Karpas-422 (cell line): ENCODE data around the gene PLXNC1. TPM values are rescaled to one million over a fixed set of nuclear protein-coding genes. Genes with fewer than 3 reads are reported as not detected.

Source experiments
- DNase-seq: peaks from one replicate; pipeline ENCODE4 v3.0.0-alpha.2; 2015
- H2AFZ ChIP-seq: fragments of 200-600 bp; sonication (generic); 2 replicates; pipeline ENCODE4 v1.6.1; 2014; ENCODE audit warnings: antibody characterized with exemption, low read length, mixed read lengths
- H3K27ac ChIP-seq: fragments of 200-600 bp; sonication (generic); 2 replicates; pipeline ENCODE4 v1.5.1; 2014; ENCODE audit warnings: mild to moderate bottlenecking, low read length, moderate library complexity
- H3K27me3 ChIP-seq: fragments of 200-600 bp; sonication (generic); 2 replicates; pipeline ENCODE4 v1.6.1; 2014; ENCODE audit warnings: low read length, mixed read lengths
- H3K36me3 ChIP-seq: fragments of 200-600 bp; sonication (generic); 2 replicates; pipeline ENCODE4 v1.6.1; 2014; ENCODE audit warnings: low read length, mixed read lengths; ENCODE audit not compliant: insufficient read depth
- H3K4me1 ChIP-seq: fragments of 200-600 bp; sonication (generic); 2 replicates; pipeline ENCODE4 v1.6.1; 2014; ENCODE audit warnings: mild to moderate bottlenecking, low read length, mixed read lengths
- H3K4me2 ChIP-seq: fragments of 200-600 bp; sonication (generic); 2 replicates; pipeline ENCODE4 v1.6.1; 2014; ENCODE audit warnings: low read length, low read depth, mild to moderate bottlenecking; ENCODE audit not compliant: poor library complexity, severe bottlenecking
- H3K4me3 ChIP-seq: fragments of 200-600 bp; sonication (generic); 2 replicates; pipeline ENCODE4 v1.5.1; 2014; ENCODE audit warnings: mild to moderate bottlenecking, antibody characterized with exemption, low read length, mixed read lengths
- H3K79me2 ChIP-seq: fragments of 200-600 bp; sonication (generic); 2 replicates; pipeline ENCODE4 v1.6.1; 2014; ENCODE audit warnings: mild to moderate bottlenecking, low read length, mixed read lengths
- H3K9ac ChIP-seq: fragments of 200-600 bp; sonication (generic); 2 replicates; pipeline ENCODE4 v1.6.0; 2014; ENCODE audit warnings: low read length
- H3K9me2 ChIP-seq: fragments of 200-600 bp; sonication (generic), shearing (Covaris generic); replicated peaks from 2 replicates; pipeline ENCODE4 v1.6.0; 2014; ENCODE audit warnings: mild to moderate bottlenecking, low read length, moderate library complexity; ENCODE audit not compliant: insufficient read depth
- H3K9me3 ChIP-seq: fragments of 300-700, 200-600 bp; sonication (generic); 2 replicates; pipeline ENCODE4 v1.6.1; 2014; ENCODE audit warnings: low read length, mixed read lengths
- H4K20me1 ChIP-seq: fragments of 200-600 bp; sonication (generic); 2 replicates; pipeline ENCODE4 v1.6.1; 2014; ENCODE audit warnings: mild to moderate bottlenecking, antibody characterized with exemption, low read length, low read depth; ENCODE audit not compliant: insufficient read depth
- total RNA-seq: library from RNA; depleted of rRNA; stranded (reverse); fragments of >200 nt; shearing (Covaris generic); gene quantifications from 2 replicates; pipeline ENCODE4 v1.2.3, GENCODE V29; 2014; ENCODE audit warnings: low replicate concordance

PLXNC1 gene
- total RNA-seq, 1 experiment from 2014 or later, result 11.9 TPM

- Histone ChIP-seq H3K36me3 (no peaks in the 10 kb centered on the region), H2AFZ (no peak overlapping the region), H3K9me2 (no peaks in the 10 kb centered on the region), H3K9me3 (no peaks in the 10 kb centered on the region), H3K4me1 (no peaks in the 10 kb centered on the region), H3K4me3 (no peak overlapping the region), H4K20me1 (0 out of 2 replicates have a peak, but pooled peaks cover 7% of the 10 kb centered on the region), H3K27me3 (no peaks in the 10 kb centered on the region), H3K27ac (no peak overlapping the region), H3K9ac (no peak overlapping the region), H3K4me2 (no peak overlapping the region), H3K79me2 (no peaks in the 10 kb centered on the region)
- no peak for DNase-seq
These were observed 19.5 kb downstream of the PLXNC1 start for GRCh38 chr12:94167756-94168416.

DNA sequence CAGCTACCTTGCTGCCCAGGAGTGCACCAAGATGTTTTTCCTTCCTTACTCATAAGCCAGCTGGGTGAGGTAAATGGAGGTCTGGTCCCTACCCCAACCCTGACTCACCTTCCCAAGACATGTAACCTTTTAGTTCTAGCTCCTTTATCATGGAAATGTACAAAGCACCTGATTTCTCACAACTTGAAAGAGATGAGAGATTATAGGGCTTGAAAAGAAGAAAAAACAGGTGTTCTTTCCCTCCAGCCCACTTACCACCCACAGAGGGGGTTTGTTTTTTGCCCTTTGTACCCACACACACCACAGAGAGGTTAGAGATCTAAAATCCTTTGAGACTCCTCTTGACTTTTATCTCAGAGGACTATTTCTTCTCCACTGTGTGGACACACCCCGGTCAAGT, 21.1 kb downstream of the PLXNC1 start:
- Histone ChIP-seq H3K27me3 (no peaks in the 10 kb centered on the region), H2AFZ (no peak overlapping the region), H3K9ac (no peak overlapping the region), H3K4me2 (no peak overlapping the region), H3K36me3 (no peaks in the 10 kb centered on the region), H4K20me1 (0 out of 2 replicates have a peak, but pooled peaks cover 7% of the 10 kb centered on the region), H3K4me1 (peaks cover 14% of the 10 kb centered on the region), H3K4me3 (no peak overlapping the region), H3K27ac (no peak overlapping the region), H3K9me2 (no peaks in the 10 kb centered on the region), H3K9me3 (no peaks in the 10 kb centered on the region), H3K79me2 (no peaks in the 10 kb centered on the region)
- no peak for DNase-seq

- H3K36me3 ChIP-seq, result no peaks in the 10 kb centered on the region
- H3K4me1 ChIP-seq, result peaks cover 21% of the 10 kb centered on the region
- no peak overlapping the region for H3K4me3 ChIP-seq
- H3K9ac ChIP-seq, result no peak overlapping the region
- no peaks in the 10 kb centered on the region for H3K9me2 ChIP-seq
- no peak overlapping the region for H2AFZ ChIP-seq
- no peak overlapping the region for H3K4me2 ChIP-seq
- H3K27ac ChIP-seq, result no peak overlapping the region
- 0 out of 2 replicates have a peak, but pooled peaks cover 7% of the 10 kb centered on the region for H4K20me1 ChIP-seq
- no peaks in the 10 kb centered on the region for H3K9me3 ChIP-seq
- H3K27me3 ChIP-seq, result no peaks in the 10 kb centered on the region
- no peaks in the 10 kb centered on the region for H3K79me2 ChIP-seq
- no peak for DNase-seq
These were observed 21.8 kb downstream of the PLXNC1 start for GRCh38 chr12:94169966-94170689.

- DNase-seq, result no peak
- no peak overlapping the region for H2AFZ ChIP-seq
- no peaks in the 10 kb centered on the region for H3K27me3 ChIP-seq
- no peaks in the 10 kb centered on the region for H3K9me2 ChIP-seq
- H3K79me2 ChIP-seq, result no peaks in the 10 kb centered on the region
- no peak overlapping the region for H3K4me3 ChIP-seq
- H4K20me1 ChIP-seq, result no peaks in the 10 kb centered on the region
- no peak overlapping the region for H3K9ac ChIP-seq
- peaks cover 29% of the 10 kb centered on the region for H3K4me1 ChIP-seq
- H3K4me2 ChIP-seq, result no peak overlapping the region
- no peak overlapping the region for H3K27ac ChIP-seq
- no peaks in the 10 kb centered on the region for H3K36me3 ChIP-seq
- no peaks in the 10 kb centered on the region for H3K9me3 ChIP-seq
These were observed 22.6 kb downstream of the PLXNC1 start for GRCh38 chr12:94170690-94171594.

DNA sequence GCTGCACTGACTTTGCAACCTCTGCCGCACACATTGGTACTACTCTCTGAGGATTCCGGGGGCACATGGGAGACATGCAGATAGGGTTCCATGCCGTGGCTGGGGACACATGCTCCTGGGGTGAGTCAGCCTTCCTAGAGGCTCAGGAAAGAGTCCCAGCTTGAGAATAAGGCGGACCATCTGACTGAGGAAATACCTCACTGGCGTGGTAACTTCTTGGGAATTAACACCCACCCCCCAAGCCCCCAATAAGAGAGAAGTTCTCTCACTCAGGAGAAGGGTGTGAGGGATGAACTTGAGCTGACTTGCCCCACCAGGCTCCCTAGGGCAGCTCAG, 23.2 kb downstream of the PLXNC1 start:
- Histone ChIP-seq H3K4me1 (peaks cover 35% of the 10 kb centered on the region), H3K27me3 (no peaks in the 10 kb centered on the region), H3K4me3 (no peak overlapping the region), H3K36me3 (no peaks in the 10 kb centered on the region), H3K9ac (no peak overlapping the region), H2AFZ (no peak overlapping the region), H3K9me3 (no peaks in the 10 kb centered on the region), H3K79me2 (no peaks in the 10 kb centered on the region), H4K20me1 (no peaks in the 10 kb centered on the region), H3K27ac (no peak overlapping the region), H3K9me2 (no peaks in the 10 kb centered on the region), H3K4me2 (no peak overlapping the region)
- DNase-seq, result no peak

GRCh38 chr12:94172031-94172430, 23.7 kb downstream of the PLXNC1 start:
- Histone ChIP-seq H2AFZ (no peak overlapping the region), H3K9ac (no peak overlapping the region), H3K9me3 (no peaks in the 10 kb centered on the region), H4K20me1 (no peaks in the 10 kb centered on the region), H3K27me3 (no peaks in the 10 kb centered on the region), H3K9me2 (no peaks in the 10 kb centered on the region), H3K79me2 (no peaks in the 10 kb centered on the region), H3K4me1 (peaks cover 36% of the 10 kb centered on the region), H3K4me3 (no peak overlapping the region), H3K4me2 (no peak overlapping the region), H3K27ac (no peak overlapping the region), H3K36me3 (no peaks in the 10 kb centered on the region)
- DNase-seq, result no peak

GRCh38 chr12:94172973-94173372, 24.6 kb downstream of the PLXNC1 start:
- H3K9ac ChIP-seq, result no peak overlapping the region
- no peak overlapping the region for H3K27ac ChIP-seq
- H3K9me3 ChIP-seq, result no peaks in the 10 kb centered on the region
- H3K4me2 ChIP-seq, result no peak overlapping the region
- H3K36me3 ChIP-seq, result no peaks in the 10 kb centered on the region
- no peaks in the 10 kb centered on the region for H3K9me2 ChIP-seq
- no peak for DNase-seq
- no peak overlapping the region for H2AFZ ChIP-seq
- H3K79me2 ChIP-seq, result no peaks in the 10 kb centered on the region
- no peaks in the 10 kb centered on the region for H3K27me3 ChIP-seq
- H3K4me3 ChIP-seq, result no peak overlapping the region
- no peaks in the 10 kb centered on the region for H4K20me1 ChIP-seq
- H3K4me1 ChIP-seq, result peaks cover 36% of the 10 kb centered on the region

GRCh38 chr12:94173660-94174265, 25.4 kb downstream of the PLXNC1 start:
- Histone ChIP-seq H3K27me3 (no peaks in the 10 kb centered on the region), H3K9me2 (no peaks in the 10 kb centered on the region), H3K4me1 (peaks cover 36% of the 10 kb centered on the region), H3K4me2 (no peak overlapping the region), H3K4me3 (no peak overlapping the region), H4K20me1 (no peaks in the 10 kb centered on the region), H3K36me3 (no peaks in the 10 kb centered on the region), H3K27ac (no peak overlapping the region), H2AFZ (no peak overlapping the region), H3K9me3 (no peaks in the 10 kb centered on the region), H3K9ac (no peak overlapping the region), H3K79me2 (no peaks in the 10 kb centered on the region)
- DNase-seq, result no peak
